HG02970 (cell line): ENCODE results near the gene RNF144A.

Experiments used
- ATAC-seq: cut with Tn5 transposase; IDR thresholded peaks from one replicate; pipeline ENCODE4 v1.9.1; 2021; ENCODE audit warnings: mild to moderate bottlenecking, moderate library complexity, moderate number of reproducible peaks; ENCODE audit not compliant: unreplicated experiment, low FRiP score

The RNF144A gene

GRCh38 chr2:6906165-6906741 lies 11.0 kb upstream of the RNF144A start:
- ATAC-seq: no peak

- no peak for ATAC-seq
These were observed 8.9 kb upstream of the RNF144A start for GRCh38 chr2:6908291-6908690.

- peak; percentile 95 for ATAC-seq
These were observed 7.5 kb upstream of the RNF144A start for GRCh38 chr2:6909431-6910385.

GRCh38 chr2:6911721-6912120 lies 5.5 kb upstream of the RNF144A start:
- ATAC-seq: no peak

GRCh38 chr2:6913415-6914157 lies 3.6 kb upstream of the RNF144A start:
- ATAC-seq: no peak

GRCh38 chr2:6914828-6915227 lies 2.4 kb upstream of the RNF144A start:
- no peak for ATAC-seq

GRCh38 chr2:6915399-6915798 lies 1.8 kb upstream of the RNF144A start:
- ATAC-seq: no peak

- ATAC-seq: no peak
These were observed 988 bp upstream of the RNF144A start for GRCh38 chr2:6916224-6916623.

GRCh38 chr2:6916736-6917070 lies 509 bp upstream of the RNF144A start:
- no peak for ATAC-seq

- no peak for ATAC-seq
These were observed 679 bp downstream of the RNF144A start for GRCh38 chr2:6917761-6918421.

- ATAC-seq: no peak
These were observed 2.9 kb downstream of the RNF144A start for GRCh38 chr2:6919901-6920742.

- ATAC-seq: no peak
These were observed 3.5 kb downstream of the RNF144A start for GRCh38 chr2:6920743-6921064.

- no peak for ATAC-seq
These were observed 4.2 kb downstream of the RNF144A start for GRCh38 chr2:6921321-6921922.

GRCh38 chr2:6922201-6922656 lies 5.0 kb downstream of the RNF144A start:
- no peak for ATAC-seq

- ATAC-seq: no peak
These were observed 6.1 kb downstream of the RNF144A start for GRCh38 chr2:6923319-6923718.

GRCh38 chr2:6924101-6924923 lies 7.1 kb downstream of the RNF144A start:
- ATAC-seq: no peak

GRCh38 chr2:6924924-6925409 lies 7.8 kb downstream of the RNF144A start:
- ATAC-seq: no peak

- no peak for ATAC-seq
These were observed 9.0 kb downstream of the RNF144A start for GRCh38 chr2:6926071-6926732.
